ENCODE results near the gene SHB. TPM values are rescaled to one million over a fixed set of nuclear protein-coding genes. Genes with fewer than 3 reads are reported as not detected.
"Not testable (repeated sequence)": the region's sequence is repeated elsewhere in the genome, so short reads cannot be mapped to it uniquely, and the experiment has no call there.

SHB gene
- total RNA-seq, 1 experiment from 2014 or later, result 56.4 TPM

GRCh38 chr9:37889536-37889935 lies 179.5 kb downstream of the SHB start:
- Histone ChIP-seq H2AFZ (ENCODE audit: low read length) (no peak overlapping the region), H3K79me2 (ENCODE audit: low read length) (no peaks in the 10 kb centered on the region), H3K27ac (ENCODE audit: low read length) (no peak overlapping the region), H3K9me3 (ENCODE audit: low read length) (no peaks in the 10 kb centered on the region), H4K20me1 (ENCODE audit: low read length) (no peaks in the 10 kb centered on the region), H3K4me1 (ENCODE audit: insufficient read depth, low read length) (no peaks in the 10 kb centered on the region), H3F3A (ENCODE audit: low read length, unreplicated experiment) (no peaks in the 10 kb centered on the region), H3K9me2 (replicated peaks; ENCODE audit: low read length) (no peaks in the 10 kb centered on the region), H3K36me3 (ENCODE audit: low read depth, low read length) (no peaks in the 10 kb centered on the region; the same call in 1 of the 2 replicates), H3K4me2 (ENCODE audit: low read length) (no peak overlapping the region), H3K9ac (ENCODE audit: low read length) (no peak overlapping the region), H3K27me3 (ENCODE audit: low read length) (no peaks in the 10 kb centered on the region), H3K4me3 (ENCODE audit: low read length) (no peak overlapping the region)
- DNase-seq (no peak), ATAC-seq (no peak)
- POLR2A ChIA-PET (ENCODE audit: unreplicated experiment), result no interaction called here
- no TSS peak for BruUV-seq (replicated peaks)
- intact Hi-C loops (cut with micrococcal nuclease), result no loop called here
- CTCF ChIA-PET, result no interaction called here
- TF ChIP-seq EZH2 (IDR thresholded peaks at IDR 0.05; ENCODE audit: low read length, unreplicated experiment), result no peak
- TF ChIP-seq, protein P1, sequence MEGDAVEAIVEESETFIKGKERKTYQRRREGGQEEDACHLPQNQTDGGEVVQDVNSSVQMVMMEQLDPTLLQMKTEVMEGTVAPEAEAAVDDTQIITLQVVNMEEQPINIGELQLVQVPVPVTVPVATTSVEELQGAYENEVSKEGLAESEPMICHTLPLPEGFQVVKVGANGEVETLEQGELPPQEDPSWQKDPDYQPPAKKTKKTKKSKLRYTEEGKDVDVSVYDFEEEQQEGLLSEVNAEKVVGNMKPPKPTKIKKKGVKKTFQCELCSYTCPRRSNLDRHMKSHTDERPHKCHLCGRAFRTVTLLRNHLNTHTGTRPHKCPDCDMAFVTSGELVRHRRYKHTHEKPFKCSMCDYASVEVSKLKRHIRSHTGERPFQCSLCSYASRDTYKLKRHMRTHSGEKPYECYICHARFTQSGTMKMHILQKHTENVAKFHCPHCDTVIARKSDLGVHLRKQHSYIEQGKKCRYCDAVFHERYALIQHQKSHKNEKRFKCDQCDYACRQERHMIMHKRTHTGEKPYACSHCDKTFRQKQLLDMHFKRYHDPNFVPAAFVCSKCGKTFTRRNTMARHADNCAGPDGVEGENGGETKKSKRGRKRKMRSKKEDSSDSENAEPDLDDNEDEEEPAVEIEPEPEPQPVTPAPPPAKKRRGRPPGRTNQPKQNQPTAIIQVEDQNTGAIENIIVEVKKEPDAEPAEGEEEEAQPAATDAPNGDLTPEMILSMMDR (conservative IDR thresholded peaks at IDR 0.05; ENCODE audit: low read depth, low read length), result no peak
- TF ChIP-seq EZH2phosphoT487 (IDR thresholded peaks at IDR 0.05; ENCODE audit: borderline replicate concordance, low read length), result no peak

DNA sequence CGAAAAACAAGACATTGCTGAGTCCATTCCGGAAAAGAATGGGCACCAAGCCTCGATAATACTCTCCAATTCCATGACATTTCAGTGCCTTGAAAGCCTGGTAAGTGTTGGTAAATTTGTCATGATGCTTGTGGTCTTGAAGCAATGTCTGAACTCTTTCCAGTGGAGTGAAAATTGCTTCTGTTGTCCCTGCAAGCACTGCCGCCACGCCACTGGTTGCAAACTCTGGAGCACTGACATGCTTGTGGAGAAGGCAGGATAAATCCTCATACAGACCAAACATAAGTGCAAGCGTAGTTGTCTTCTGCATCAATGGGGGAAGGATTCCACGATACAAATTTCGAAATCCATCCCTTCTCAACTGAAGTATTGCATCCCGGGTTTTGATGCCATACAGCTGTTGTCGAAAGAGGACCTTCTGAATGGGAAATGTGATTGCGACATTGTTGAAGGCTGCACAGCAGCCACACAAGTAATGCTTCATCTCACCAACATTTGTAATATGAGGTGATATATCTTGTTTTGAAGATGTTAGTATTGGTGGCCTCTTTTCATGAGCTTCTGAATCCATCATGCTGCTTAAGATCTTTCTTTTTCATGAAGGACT lies 180.9 kb downstream of the SHB start:
- TSS peak; percentile 4 for BruUV-seq (replicated peaks)
- H2AFZ ChIP-seq (ENCODE audit: low read length); H4K20me1 ChIP-seq (ENCODE audit: low read length); DNase-seq; H3K9me2 ChIP-seq (replicated peaks; ENCODE audit: low read length); H3K4me2 ChIP-seq (ENCODE audit: low read length); intact Hi-C loops (cut with micrococcal nuclease); H3K27me3 ChIP-seq (ENCODE audit: low read length); H3K9ac ChIP-seq (ENCODE audit: low read length); H3K27ac ChIP-seq (ENCODE audit: low read length); H3F3A ChIP-seq (ENCODE audit: low read length, unreplicated experiment); H3K4me3 ChIP-seq (ENCODE audit: low read length); H3K4me1 ChIP-seq (ENCODE audit: insufficient read depth, low read length); ATAC-seq; POLR2A ChIA-PET (ENCODE audit: unreplicated experiment); H3K79me2 ChIP-seq (ENCODE audit: low read length); CTCF ChIA-PET; H3K36me3 ChIP-seq (ENCODE audit: low read depth, low read length); H3K9me3 ChIP-seq (ENCODE audit: low read length): not testable (repeated sequence)

DNA sequence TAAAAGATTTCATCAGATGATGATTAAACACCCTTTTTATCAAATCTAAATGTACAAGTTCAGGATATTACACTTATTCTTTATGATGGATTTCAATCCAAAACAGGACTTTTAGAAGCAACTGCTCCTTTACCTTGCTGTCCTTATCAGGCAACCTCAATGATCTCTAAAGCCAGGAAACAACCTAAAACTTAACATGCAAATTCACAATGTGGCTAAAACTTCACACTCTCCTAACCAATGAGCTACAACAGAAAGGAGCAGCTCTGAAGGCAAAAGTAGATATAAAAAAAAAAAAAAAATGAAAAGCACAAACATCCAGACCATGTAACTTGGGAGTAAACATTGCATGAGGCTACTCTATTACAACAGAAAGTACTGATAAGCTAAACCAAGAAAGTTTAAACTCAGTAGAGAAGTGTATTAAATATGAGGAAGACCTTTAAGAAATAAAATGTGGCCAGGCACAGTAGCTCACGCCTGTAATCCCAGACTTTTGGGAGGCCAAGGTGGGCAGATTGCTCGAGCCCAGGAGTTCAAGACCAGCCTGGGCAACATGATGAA lies 188.0 kb downstream of the SHB start:
- no TSS peak for BruUV-seq (replicated peaks)
- POLR2A ChIA-PET (ENCODE audit: unreplicated experiment), result no interaction called here

More for the DNA sequence above, 188.0 kb downstream of the SHB start:
- H3K9ac ChIP-seq (ENCODE audit: low read length), result no peak overlapping the region
- ATAC-seq (no peak), DNase-seq (no peak)
- no peak overlapping the region for H3K4me3 ChIP-seq (ENCODE audit: low read length)
- no peak overlapping the region for H3K27ac ChIP-seq (ENCODE audit: low read length)
- CTCF ChIA-PET, result interaction anchor here (0.6 kb wide), 1 partner anchor 42 kb away, joined by 5 read pairs; no protein-coding TSS in a partner anchor
- no peaks in the 10 kb centered on the region for H3K9me2 ChIP-seq (replicated peaks; ENCODE audit: low read length)
- no peaks in the 10 kb centered on the region for H3K79me2 ChIP-seq (ENCODE audit: low read length)
- H3K27me3 ChIP-seq (ENCODE audit: low read length), result no peaks in the 10 kb centered on the region
- no peaks in the 10 kb centered on the region for H3F3A ChIP-seq (ENCODE audit: low read length, unreplicated experiment)
- H3K4me2 ChIP-seq (ENCODE audit: low read length), result no peak overlapping the region
- H2AFZ ChIP-seq (ENCODE audit: low read length), result no peak overlapping the region
- no peaks in the 10 kb centered on the region for H3K9me3 ChIP-seq (ENCODE audit: low read length)
- TF ChIP-seq EZH2 (IDR thresholded peaks at IDR 0.05; ENCODE audit: low read length, unreplicated experiment) (no peak), EZH2phosphoT487 (IDR thresholded peaks at IDR 0.05; ENCODE audit: borderline replicate concordance, low read length) (no peak)
- TF ChIP-seq, protein P1 (conservative IDR thresholded peaks at IDR 0.05; ENCODE audit: low read depth, low read length), result no peak
- peaks cover 4% of the 10 kb centered on the region; the same call in 1 of the 2 replicates for H3K36me3 ChIP-seq (ENCODE audit: low read depth, low read length)
- no peaks in the 10 kb centered on the region for H4K20me1 ChIP-seq (ENCODE audit: low read length)
- intact Hi-C loops (cut with micrococcal nuclease), result no loop called here
- H3K4me1 ChIP-seq (ENCODE audit: insufficient read depth, low read length), result no peaks in the 10 kb centered on the region
